Astrocyte of the cerebellum (primary cell): Measurements from ENCODE around the gene UBE2QL1.
"Not testable (repeated sequence)": the region's sequence is repeated elsewhere in the genome, so short reads cannot be mapped to it uniquely, and the experiment has no call there.

Source experiments
- DNase-seq: peaks from one replicate; pipeline ENCODE4 v3.0.0-alpha.2; 2011; ENCODE audit warnings: low read depth
- H3K4me3 ChIP-seq: 2 replicates; pipeline ENCODE4 v1.5.1; 2011; ENCODE audit warnings: mild to moderate bottlenecking, low read depth, low read length, moderate library complexity
- CTCF ChIP-seq: IDR thresholded peaks from 2 replicates; pipeline ENCODE4 v1.5.1; 2012; ENCODE audit warnings: low read length, low read depth, moderate library complexity, mild to moderate bottlenecking; ENCODE audit errors: missing control alignments
- in situ Hi-C: cut with HindIII; loops from 2 replicates; pipeline ENCODE4 v1.10.0; 2017; ENCODE audit warnings: low sequenced_read_pairs

Gene UBE2QL1

GRCh38 chr5:6510973-6511372, 62.3 kb downstream of the UBE2QL1 start:
- no peak overlapping the region for H3K4me3 ChIP-seq
- DNase-seq, result no peak
- TF ChIP-seq CTCF, result no peak
- in situ Hi-C loops, result no loop called here

GRCh38 chr5:6515812-6516211, 67.2 kb downstream of the UBE2QL1 start:
- H3K4me3 ChIP-seq, DNase-seq, in situ Hi-C loops: not testable (repeated sequence)

GRCh38 chr5:6516823-6517222, 68.2 kb downstream of the UBE2QL1 start:
- TF ChIP-seq CTCF, result no peak
- DNase-seq, result no peak
- H3K4me3 ChIP-seq, result no peak overlapping the region
- in situ Hi-C loops, result no loop called here

GRCh38 chr5:6517510-6517909, 68.9 kb downstream of the UBE2QL1 start:
- no peak for DNase-seq
- in situ Hi-C loops, result no loop called here
- no peak overlapping the region for H3K4me3 ChIP-seq

GRCh38 chr5:6518298-6519057, 69.8 kb downstream of the UBE2QL1 start:
- in situ Hi-C loops, result no loop called here
- DNase-seq, result no peak
- no peak overlapping the region for H3K4me3 ChIP-seq
- no peak for TF ChIP-seq CTCF

More at GRCh38 chr5:6517510-6517909, 68.9 kb downstream of the UBE2QL1 start:
- no peak for TF ChIP-seq CTCF

GRCh38 chr5:6520201-6520600, 71.5 kb downstream of the UBE2QL1 start:
- no peak overlapping the region for H3K4me3 ChIP-seq
- TF ChIP-seq CTCF, result no peak
- DNase-seq, result no peak
- in situ Hi-C loops, result no loop called here

GRCh38 chr5:6522331-6522730, 73.7 kb downstream of the UBE2QL1 start:
- H3K4me3 ChIP-seq, result no peak overlapping the region
- DNase-seq, result no peak
- in situ Hi-C loops, result no loop called here
- TF ChIP-seq CTCF, result no peak
